ENCODE measurements around the gene SPINK7. TPM values are rescaled to one million over a fixed set of nuclear protein-coding genes. Genes with fewer than 3 reads are reported as not detected.
"Not testable (repeated sequence)": the region's sequence is repeated elsewhere in the genome, so short reads cannot be mapped to it uniquely, and the experiment has no call there.

Gene SPINK7
- not detected in 2 replicates for total RNA-seq

- DNase-seq, result no peak
These were observed at the start of gene SPINK7 for GRCh38 chr5:148312153-148312552. SPINK7 (plus strand) TSS chr5:148312423; CDS start chr5:148312484, 61 bp downstream.

GRCh38 chr5:148267962-148268361 is 44.3 kb upstream of the SPINK7 start:
- no peak for DNase-seq

DNA sequence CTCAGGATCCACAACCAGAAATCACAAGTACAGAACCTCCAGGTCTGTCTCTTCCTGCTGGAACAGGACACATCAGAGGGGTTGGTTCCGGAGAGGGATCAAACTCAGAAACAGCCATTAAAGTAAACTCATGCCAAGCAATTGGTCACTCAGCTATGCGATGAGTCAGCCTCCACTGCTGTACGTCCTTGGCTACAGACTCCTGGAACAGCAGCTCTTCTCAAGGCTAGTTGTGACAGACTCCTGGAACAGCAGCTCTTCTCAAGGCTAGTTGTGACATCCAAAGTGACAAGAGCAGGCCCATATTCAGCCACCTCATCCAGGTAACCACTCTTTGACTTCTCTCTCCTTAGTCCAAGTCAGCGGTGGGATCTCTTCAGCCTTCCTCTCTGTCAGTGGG is 43.7 kb upstream of the SPINK7 start, which contains the start of gene SPINK13:
Gene SPINK13, plus strand, starts transcription at position 229 of the 400 bp plus-strand sequence. CDS start 1,279 bp downstream, outside the sequence.
- DNase-seq, result peak; percentile 65

DNA sequence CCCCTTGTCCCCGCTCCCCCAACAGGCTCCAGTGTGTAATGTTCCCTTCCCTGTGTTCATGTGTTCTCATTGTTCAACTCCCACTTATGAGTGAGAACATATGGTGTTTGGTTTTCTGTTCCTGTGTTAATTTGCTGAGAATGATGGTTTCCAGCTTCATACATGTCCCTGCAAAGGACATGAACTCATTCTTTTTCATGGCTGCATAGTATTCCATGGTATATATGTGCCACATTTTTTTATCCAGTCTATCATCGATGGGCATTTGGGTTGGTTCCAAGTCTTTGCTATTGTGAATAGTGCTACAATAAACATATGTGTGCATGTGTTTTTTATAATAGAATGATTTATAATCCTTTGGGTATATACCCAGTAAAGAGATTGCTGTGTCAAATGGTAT is 37.1 kb upstream of the SPINK7 start:
- not testable (repeated sequence) for DNase-seq

DNA sequence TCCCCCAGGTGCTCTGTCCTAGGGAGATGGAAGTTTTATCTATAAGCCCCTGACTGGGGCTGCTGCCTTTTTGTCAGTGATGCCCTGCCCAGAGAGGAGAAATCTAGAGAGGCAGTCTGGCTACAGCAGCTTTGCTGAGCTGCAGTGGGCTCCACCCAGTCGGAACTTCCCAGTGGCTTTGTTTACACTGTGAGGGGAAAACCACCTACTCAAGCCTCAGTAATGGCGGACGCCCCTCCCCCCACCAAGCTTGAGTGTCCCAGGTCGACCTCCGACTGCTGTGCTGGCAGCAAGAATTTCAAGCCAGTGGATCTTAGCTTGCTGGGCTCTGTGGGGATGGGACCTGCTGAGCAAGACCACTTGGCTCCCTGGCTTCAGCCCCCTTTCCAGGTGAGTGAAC is 31.3 kb upstream of the SPINK7 start:
- DNase-seq, result not testable (repeated sequence)

DNA sequence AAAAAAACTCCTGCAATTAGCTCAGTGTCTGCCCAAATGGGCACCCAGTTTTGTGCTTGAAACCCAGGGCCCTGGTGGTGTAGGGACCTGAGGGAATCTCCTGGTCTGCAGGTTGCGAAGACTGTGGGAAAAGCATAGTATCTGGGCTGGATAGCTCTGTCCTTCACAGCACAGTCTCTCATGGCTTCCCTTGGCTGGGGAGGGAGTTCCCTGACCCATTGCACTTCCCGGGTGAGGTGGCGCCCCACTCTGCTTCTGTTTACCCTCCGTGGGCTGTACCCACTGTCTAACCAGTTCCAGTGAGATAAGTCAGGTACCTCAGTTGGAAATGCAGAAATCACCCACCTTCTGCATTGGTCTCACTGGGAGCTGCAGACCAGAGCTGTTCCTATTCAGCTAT is 30.9 kb upstream of the SPINK7 start:
- DNase-seq, result not testable (repeated sequence)

DNA sequence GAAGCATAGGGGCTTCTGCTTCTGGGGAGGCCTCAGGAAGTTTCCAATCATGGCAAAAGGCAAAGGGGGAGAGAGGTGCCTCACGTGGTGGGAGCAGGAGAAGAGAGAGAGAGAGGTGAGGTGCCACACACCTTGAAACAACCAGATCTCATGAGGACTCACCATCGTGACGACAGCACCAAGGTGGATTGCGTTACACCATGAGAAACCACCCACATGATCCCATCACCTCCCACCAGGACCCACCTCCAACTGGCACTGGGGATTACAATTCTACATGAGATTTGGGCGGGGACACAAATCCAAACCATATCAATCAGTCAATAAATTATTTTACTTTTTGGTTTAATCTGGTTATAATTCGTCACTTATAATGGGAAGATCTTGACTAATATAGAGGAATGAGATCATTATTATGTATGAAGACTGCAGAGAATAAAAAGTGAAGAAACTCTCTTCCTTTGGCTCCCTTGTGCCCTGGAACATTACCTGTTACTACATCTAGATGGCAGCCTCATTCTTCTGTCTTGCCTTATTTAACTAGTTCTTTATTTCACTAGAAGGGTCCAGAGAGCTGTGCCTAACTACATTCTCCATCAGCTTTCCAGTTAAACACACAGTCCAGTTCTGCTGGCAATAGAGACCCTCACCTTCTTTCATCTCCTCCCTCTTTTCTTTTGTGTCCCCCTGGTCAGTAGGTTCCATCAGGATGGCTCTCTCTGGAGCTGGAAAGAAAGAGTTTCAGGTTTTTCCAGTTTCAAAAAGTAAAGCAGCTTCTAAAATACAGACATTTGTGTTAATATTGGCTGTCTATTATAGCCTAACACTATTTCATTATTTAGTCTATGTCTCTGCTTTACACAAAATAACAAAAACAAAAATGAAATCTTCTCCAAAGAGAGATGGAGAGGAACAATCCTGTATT is 21.7 kb upstream of the SPINK7 start:
- peak; percentile 42 for DNase-seq

DNA sequence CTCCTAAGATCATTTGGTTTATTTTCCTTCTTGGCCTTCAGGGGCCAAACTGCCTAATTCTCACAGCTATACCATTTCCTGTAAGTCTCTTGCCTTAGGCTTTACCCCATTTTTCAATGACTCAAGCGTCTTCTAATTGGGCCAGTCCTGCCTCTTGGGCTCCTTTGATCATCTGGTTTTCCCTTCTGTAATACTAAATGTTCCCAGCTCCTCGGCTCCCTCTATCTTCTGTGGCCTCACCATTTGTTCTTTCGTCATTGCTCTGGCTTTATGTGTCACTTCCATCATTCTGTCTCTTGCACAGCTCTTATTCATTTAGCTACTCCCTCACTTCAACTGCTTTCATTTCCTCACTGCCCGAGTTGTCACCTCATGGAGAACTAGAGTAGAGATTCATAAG is 14.5 kb upstream of the SPINK7 start:
- DNase-seq, result no peak

DNA sequence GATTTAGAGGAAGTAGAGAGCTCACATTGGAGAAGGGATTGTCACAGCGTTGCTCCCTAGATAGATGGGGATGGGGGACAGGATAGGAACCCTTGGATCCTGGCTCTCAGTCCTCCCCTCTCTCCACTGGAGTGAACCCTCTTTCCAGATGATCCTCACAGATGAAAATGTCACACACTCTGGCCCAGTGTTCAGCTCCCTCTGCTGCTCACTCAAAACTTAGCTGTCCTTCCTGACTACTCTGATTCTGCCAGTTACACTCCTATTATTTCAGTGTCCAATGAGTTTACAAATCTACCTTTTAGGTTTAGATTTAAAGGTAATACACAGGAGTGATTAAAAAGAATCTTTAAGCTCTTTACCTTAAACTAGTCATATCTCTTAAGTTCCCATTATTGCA is 5.8 kb upstream of the SPINK7 start:
- DNase-seq, result no peak

GRCh38 chr5:148309019-148309418 is 3.2 kb upstream of the SPINK7 start:
- no peak for DNase-seq

GRCh38 chr5:148309746-148310145 is 2.5 kb upstream of the SPINK7 start:
- no peak for DNase-seq

GRCh38 chr5:148311484-148311883 is 739 bp upstream of the SPINK7 start:
- DNase-seq, result no peak

DNA sequence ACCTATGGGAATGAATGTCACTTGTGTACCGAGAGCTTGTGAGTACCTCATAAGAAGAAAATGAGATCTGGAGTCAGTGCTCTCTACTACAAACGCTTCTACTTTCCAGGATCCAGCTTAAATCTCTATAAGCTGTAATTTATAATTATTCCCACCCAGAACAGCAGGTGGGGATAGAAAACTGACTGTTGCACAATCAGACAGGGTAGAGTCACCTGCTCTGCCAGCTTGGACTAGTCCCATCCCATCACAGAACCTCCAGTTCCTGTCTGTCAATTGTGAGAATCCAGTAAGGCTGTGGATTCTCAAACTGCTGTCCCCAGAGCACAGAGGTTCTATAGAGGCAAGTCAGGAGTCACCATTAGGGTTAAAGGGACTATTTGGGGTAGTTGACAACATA is 2.0 kb downstream of the SPINK7 start:
- no peak for DNase-seq

DNA sequence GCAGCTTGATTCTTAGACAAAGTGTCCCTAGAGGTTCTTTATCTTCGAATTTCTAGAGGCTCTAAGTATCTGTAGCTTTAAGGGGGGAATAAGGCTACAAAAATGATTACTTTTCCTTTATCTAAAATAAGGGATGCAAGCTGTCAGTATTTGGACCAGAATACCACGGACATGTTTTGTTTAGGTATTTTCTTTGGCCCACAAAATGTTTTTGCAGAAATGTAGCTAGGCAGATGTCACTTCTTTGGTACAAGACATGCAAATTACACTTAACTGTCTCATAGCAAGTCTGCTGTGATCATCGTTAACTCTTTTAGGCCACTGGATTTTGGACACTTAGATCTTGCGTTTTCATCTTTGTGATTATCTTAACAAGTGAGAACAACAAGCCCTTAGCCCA is 2.5 kb downstream of the SPINK7 start:
- DNase-seq, result no peak

DNA sequence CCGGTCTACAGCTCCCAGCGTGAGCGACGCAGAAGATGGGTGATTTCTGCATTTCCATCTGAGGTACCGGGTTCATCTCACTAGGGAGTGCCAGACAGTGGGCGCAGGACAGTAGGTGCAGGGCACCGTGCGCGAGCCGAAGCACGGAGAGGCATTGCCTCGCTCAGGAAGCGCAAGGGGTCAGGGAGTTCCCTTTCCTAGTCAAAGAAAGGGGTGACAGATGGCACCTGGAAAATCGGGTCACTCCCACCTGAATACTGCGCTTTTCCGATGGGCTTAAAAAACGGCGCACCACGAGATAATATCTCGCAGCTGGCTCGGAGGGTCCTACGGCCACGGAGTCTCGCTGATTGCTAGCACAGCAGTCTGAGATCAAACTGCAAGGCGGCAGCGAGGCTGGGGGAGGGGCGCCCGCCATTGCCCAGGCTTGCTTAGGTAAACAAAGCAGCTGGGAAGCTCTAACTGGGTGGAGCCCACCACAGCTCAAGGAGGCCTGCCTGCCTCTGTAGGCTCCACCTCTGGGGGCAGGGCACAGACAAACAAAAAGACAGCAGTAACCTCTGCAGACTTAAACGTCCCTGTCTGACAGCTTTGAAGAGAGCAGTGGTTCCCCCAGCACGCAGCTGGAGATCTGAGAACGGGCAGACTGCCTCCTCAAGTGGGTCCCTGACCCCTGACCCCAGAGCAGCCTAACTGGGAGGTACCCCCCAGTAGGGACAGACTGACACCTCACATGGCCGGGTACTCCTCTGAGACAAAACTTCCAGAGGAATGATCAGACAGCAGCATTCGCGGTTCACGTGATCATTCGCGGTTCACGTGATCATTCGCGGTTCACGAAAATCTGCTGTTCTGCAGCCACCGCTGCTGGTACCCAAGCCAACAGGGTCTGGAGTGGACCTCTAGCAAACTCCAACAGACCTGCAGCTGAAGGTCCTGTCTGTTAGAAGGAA is 8.1 kb downstream of the SPINK7 start:
- not testable (repeated sequence) for DNase-seq

- DNase-seq, result no peak
These were observed 21.1 kb downstream of the SPINK7 start for GRCh38 chr5:148333262-148333849.

- DNase-seq, result no peak
These were observed 23.0 kb downstream of the SPINK7 start, which contains the start of gene SPINK9 for GRCh38 chr5:148335259-148335658. SPINK9 (plus strand) TSS chr5:148335559; CDS start chr5:148335614, 55 bp downstream.

- DNase-seq, result no peak
These were observed 24.6 kb downstream of the SPINK7 start for GRCh38 chr5:148336704-148337435.

GRCh38 chr5:148342371-148343045 is 30.3 kb downstream of the SPINK7 start:
- DNase-seq, result no peak

DNA sequence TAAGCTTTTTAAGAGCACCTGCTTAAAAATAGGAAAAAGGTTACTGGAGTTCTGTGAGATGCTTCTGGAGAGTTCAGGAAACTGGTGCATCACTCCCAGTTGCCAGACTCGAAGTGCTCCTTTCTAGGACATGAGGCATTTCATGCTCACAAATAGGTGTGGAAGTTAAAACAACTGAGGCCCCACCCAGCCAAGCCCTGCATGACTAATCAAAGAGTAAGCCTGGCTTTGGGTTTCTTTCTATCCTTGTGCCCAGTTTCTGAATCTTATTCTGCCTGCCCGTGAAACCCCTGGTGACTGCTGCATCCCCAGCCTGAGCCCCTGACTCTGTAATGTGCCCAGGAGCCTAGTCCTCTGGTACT is 30.8 kb downstream of the SPINK7 start:
- DNase-seq, result no peak

All from dermis blood vessel endothelial cell (primary cell).